ENCODE results near the gene CDCA3.

- TF ChIP-seq, protein P1, sequence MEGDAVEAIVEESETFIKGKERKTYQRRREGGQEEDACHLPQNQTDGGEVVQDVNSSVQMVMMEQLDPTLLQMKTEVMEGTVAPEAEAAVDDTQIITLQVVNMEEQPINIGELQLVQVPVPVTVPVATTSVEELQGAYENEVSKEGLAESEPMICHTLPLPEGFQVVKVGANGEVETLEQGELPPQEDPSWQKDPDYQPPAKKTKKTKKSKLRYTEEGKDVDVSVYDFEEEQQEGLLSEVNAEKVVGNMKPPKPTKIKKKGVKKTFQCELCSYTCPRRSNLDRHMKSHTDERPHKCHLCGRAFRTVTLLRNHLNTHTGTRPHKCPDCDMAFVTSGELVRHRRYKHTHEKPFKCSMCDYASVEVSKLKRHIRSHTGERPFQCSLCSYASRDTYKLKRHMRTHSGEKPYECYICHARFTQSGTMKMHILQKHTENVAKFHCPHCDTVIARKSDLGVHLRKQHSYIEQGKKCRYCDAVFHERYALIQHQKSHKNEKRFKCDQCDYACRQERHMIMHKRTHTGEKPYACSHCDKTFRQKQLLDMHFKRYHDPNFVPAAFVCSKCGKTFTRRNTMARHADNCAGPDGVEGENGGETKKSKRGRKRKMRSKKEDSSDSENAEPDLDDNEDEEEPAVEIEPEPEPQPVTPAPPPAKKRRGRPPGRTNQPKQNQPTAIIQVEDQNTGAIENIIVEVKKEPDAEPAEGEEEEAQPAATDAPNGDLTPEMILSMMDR (conservative IDR thresholded peaks at IDR 0.05 in 1 of 2, IDR thresholded peaks at IDR 0.05 in 1 of 2; ENCODE audit: low read depth in 1 of 2, low read length in 2 of 2) = no peak
- TF ChIP-seq EZH2 (IDR thresholded peaks at IDR 0.05; ENCODE audit: low read length, missing control alignments) = no peak
Observed at GRCh38 chr12:6826125-6826733, 24.9 kb downstream of the CDCA3 start.
